ENCODE results near the gene TNS1. TPM values are rescaled to one million over a fixed set of nuclear protein-coding genes. Genes with fewer than 3 reads are reported as not detected.

The TNS1 gene
- total RNA-seq, 1 donor from 2014 or later, result 219 TPM

GRCh38 chr2:218021536-218022071 lies 18.8 kb upstream of the TNS1 start:
- no peak overlapping the region for H3K4me3 Mint-ChIP-seq (ENCODE audit: unreplicated experiment)
- Histone ChIP-seq H3K27me3 (ENCODE audit: insufficient read depth, low read length) (no peaks in the 10 kb centered on the region), H3K27ac (ENCODE audit: low read depth, low read length) (no peak overlapping the region), H2AFZ (ENCODE audit: low read depth, low read length) (no peak overlapping the region), H3K4me3 (ENCODE audit: insufficient read depth, low read depth, low read length) (no peak overlapping the region), H3K4me2 (ENCODE audit: low read length) (no peak overlapping the region), H3K9me3 (ENCODE audit: insufficient read depth, low read depth, low read length) (no peaks in the 10 kb centered on the region), H3K79me2 (ENCODE audit: insufficient read depth, low read length) (no peaks in the 10 kb centered on the region), H3K4me1 (ENCODE audit: insufficient read depth, low read length) (no peaks in the 10 kb centered on the region), H4K20me1 (ENCODE audit: insufficient read depth, low read length) (no peaks in the 10 kb centered on the region), H3K36me3 (ENCODE audit: insufficient read depth, low read length) (no peaks in the 10 kb centered on the region), H3K9ac (ENCODE audit: low read length) (no peak overlapping the region)
- no peak for TF ChIP-seq CTCF (IDR thresholded peaks at IDR 0.05; ENCODE audit: insufficient read depth, low read depth, low read length)
- no peak for TF ChIP-seq EZH2 (IDR thresholded peaks at IDR 0.05; ENCODE audit: insufficient read depth, low read length)
- peaks cover 51% of the 10 kb centered on the region for H3K27me3 Mint-ChIP-seq (ENCODE audit: low read depth, unreplicated experiment)
- no peaks in the 10 kb centered on the region for H3K9me3 Mint-ChIP-seq (ENCODE audit: unreplicated experiment)
- no peaks in the 10 kb centered on the region for H3K36me3 Mint-ChIP-seq (ENCODE audit: low read depth, unreplicated experiment)
- no peak for DNase-seq (ENCODE audit: low read depth)
- FAIRE-seq, result no peak
- peaks cover 18% of the 10 kb centered on the region for H3K4me1 Mint-ChIP-seq (ENCODE audit: low read depth, unreplicated experiment)
- H3K27ac Mint-ChIP-seq (ENCODE audit: unreplicated experiment), result no peak overlapping the region

GRCh38 chr2:218020966-218021535 lies 18.3 kb upstream of the TNS1 start:
- H4K20me1 ChIP-seq (ENCODE audit: insufficient read depth, low read length), result no peaks in the 10 kb centered on the region
- H2AFZ ChIP-seq (ENCODE audit: low read depth, low read length), result no peak overlapping the region
- H3K9me3 ChIP-seq (ENCODE audit: insufficient read depth, low read depth, low read length), result no peaks in the 10 kb centered on the region
- H3K27me3 ChIP-seq (ENCODE audit: insufficient read depth, low read length), result no peaks in the 10 kb centered on the region
- no peaks in the 10 kb centered on the region for H3K79me2 ChIP-seq (ENCODE audit: insufficient read depth, low read length)
- no peak overlapping the region for H3K4me3 Mint-ChIP-seq (ENCODE audit: unreplicated experiment)
- H3K4me3 ChIP-seq (ENCODE audit: insufficient read depth, low read depth, low read length), result no peak overlapping the region
- no peaks in the 10 kb centered on the region for H3K9me3 Mint-ChIP-seq (ENCODE audit: unreplicated experiment)
- H3K27me3 Mint-ChIP-seq (ENCODE audit: low read depth, unreplicated experiment), result peaks cover 52% of the 10 kb centered on the region
- FAIRE-seq (no peak), DNase-seq (ENCODE audit: low read depth) (no peak)
- H3K9ac ChIP-seq (ENCODE audit: low read length), result no peak overlapping the region
- H3K4me1 ChIP-seq (ENCODE audit: insufficient read depth, low read length), result no peaks in the 10 kb centered on the region
- no peak overlapping the region for H3K4me2 ChIP-seq (ENCODE audit: low read length)
- H3K27ac Mint-ChIP-seq (ENCODE audit: unreplicated experiment), result no peak overlapping the region
- H3K36me3 Mint-ChIP-seq (ENCODE audit: low read depth, unreplicated experiment), result no peaks in the 10 kb centered on the region
- H3K4me1 Mint-ChIP-seq (ENCODE audit: low read depth, unreplicated experiment), result peaks cover 19% of the 10 kb centered on the region
- TF ChIP-seq CTCF (IDR thresholded peaks at IDR 0.05; ENCODE audit: insufficient read depth, low read depth, low read length), result no peak
- TF ChIP-seq EZH2 (IDR thresholded peaks at IDR 0.05; ENCODE audit: insufficient read depth, low read length), result no peak
- H3K36me3 ChIP-seq (ENCODE audit: insufficient read depth, low read length), result no peaks in the 10 kb centered on the region
- H3K27ac ChIP-seq (ENCODE audit: low read depth, low read length), result no peak overlapping the region

- DNase-seq (ENCODE audit: low read depth), result no peak
- Mint-ChIP-seq H3K27me3 (ENCODE audit: low read depth, unreplicated experiment) (peaks cover 48% of the 10 kb centered on the region), H3K4me1 (ENCODE audit: low read depth, unreplicated experiment) (peaks cover 20% of the 10 kb centered on the region), H3K9me3 (ENCODE audit: unreplicated experiment) (no peaks in the 10 kb centered on the region), H3K27ac (ENCODE audit: unreplicated experiment) (no peak overlapping the region), H3K36me3 (ENCODE audit: low read depth, unreplicated experiment) (no peaks in the 10 kb centered on the region), H3K4me3 (ENCODE audit: unreplicated experiment) (no peak overlapping the region)
- Histone ChIP-seq H3K4me3 (ENCODE audit: insufficient read depth, low read depth, low read length) (no peak overlapping the region), H3K9ac (ENCODE audit: low read length) (no peak overlapping the region), H4K20me1 (ENCODE audit: insufficient read depth, low read length) (no peaks in the 10 kb centered on the region), H2AFZ (ENCODE audit: low read depth, low read length) (no peak overlapping the region), H3K4me2 (ENCODE audit: low read length) (no peak overlapping the region), H3K27me3 (ENCODE audit: insufficient read depth, low read length) (no peaks in the 10 kb centered on the region), H3K36me3 (ENCODE audit: insufficient read depth, low read length) (no peaks in the 10 kb centered on the region), H3K79me2 (ENCODE audit: insufficient read depth, low read length) (no peaks in the 10 kb centered on the region), H3K9me3 (ENCODE audit: insufficient read depth, low read depth, low read length) (no peaks in the 10 kb centered on the region), H3K4me1 (ENCODE audit: insufficient read depth, low read length) (no peaks in the 10 kb centered on the region), H3K27ac (ENCODE audit: low read depth, low read length) (no peak overlapping the region)
- no peak for TF ChIP-seq EZH2 (IDR thresholded peaks at IDR 0.05; ENCODE audit: insufficient read depth, low read length)
- TF ChIP-seq CTCF (IDR thresholded peaks at IDR 0.05; ENCODE audit: insufficient read depth, low read depth, low read length), result no peak
- no peak for FAIRE-seq
Observed at GRCh38 chr2:218020281-218020680, 17.5 kb upstream of the TNS1 start.
